ENCODE data around the gene CALML6.

Gene CALML6

GRCh38 chr1:1954831-1955441, 39.9 kb downstream of the CALML6 start:
- H3K4me3 ChIP-seq (ENCODE audit: low read depth, low read length) = no peak overlapping the region

GRCh38 chr1:1955621-1956094, 40.6 kb downstream of the CALML6 start:
- TF ChIP-seq CTCF (IDR thresholded peaks at IDR 0.05; ENCODE audit: low read depth, low read length) = no peak
- no peak overlapping the region for H3K4me3 ChIP-seq (ENCODE audit: low read depth, low read length)

More at GRCh38 chr1:1954831-1955441, 39.9 kb downstream of the CALML6 start:
- no peak for TF ChIP-seq CTCF (IDR thresholded peaks at IDR 0.05; ENCODE audit: low read depth, low read length)

GRCh38 chr1:1956101-1956500, 41.0 kb downstream of the CALML6 start:
- H3K4me3 ChIP-seq (ENCODE audit: low read depth, low read length) = no peak overlapping the region
- TF ChIP-seq CTCF (IDR thresholded peaks at IDR 0.05; ENCODE audit: low read depth, low read length) = no peak

- no peak for TF ChIP-seq CTCF (IDR thresholded peaks at IDR 0.05; ENCODE audit: low read depth, low read length)
- H3K4me3 ChIP-seq (ENCODE audit: low read depth, low read length) = no peak overlapping the region
Observed at GRCh38 chr1:1956586-1957532, 41.8 kb downstream of the CALML6 start.

GRCh38 chr1:1957533-1957961, 42.5 kb downstream of the CALML6 start:
- no peak overlapping the region for H3K4me3 ChIP-seq (ENCODE audit: low read depth, low read length)
- TF ChIP-seq CTCF (IDR thresholded peaks at IDR 0.05; ENCODE audit: low read depth, low read length) = no peak

- no peak for TF ChIP-seq CTCF (IDR thresholded peaks at IDR 0.05; ENCODE audit: low read depth, low read length)
- no peak overlapping the region for H3K4me3 ChIP-seq (ENCODE audit: low read depth, low read length)
Observed at GRCh38 chr1:1958071-1958541, 43.0 kb downstream of the CALML6 start.

- no peak overlapping the region for H3K4me3 ChIP-seq (ENCODE audit: low read depth, low read length)
- TF ChIP-seq CTCF (IDR thresholded peaks at IDR 0.05; ENCODE audit: low read depth, low read length) = no peak
Observed at GRCh38 chr1:1959459-1959839, 44.4 kb downstream of the CALML6 start.
